ENCODE measurements around the gene HSD17B2.

GRCh38 chr16:82063456-82064082, 28.5 kb downstream of the HSD17B2 start:
- TF ChIP-seq CTCF (IDR thresholded peaks at IDR 0.05; ENCODE audit: low read length) (no peak), EZH2phosphoT487 (IDR thresholded peaks at IDR 0.05; ENCODE audit: low read length) (no peak), EZH2 (optimal IDR thresholded peaks at IDR 0.05; ENCODE audit: low read depth, low read length) (no peak)

Measured in MM.1S (cell line).